ENCODE results near the gene TUBA1C.
A peak's percentile ranks its signal among the peaks of the same experiment; 100 is the strongest.

DNA sequence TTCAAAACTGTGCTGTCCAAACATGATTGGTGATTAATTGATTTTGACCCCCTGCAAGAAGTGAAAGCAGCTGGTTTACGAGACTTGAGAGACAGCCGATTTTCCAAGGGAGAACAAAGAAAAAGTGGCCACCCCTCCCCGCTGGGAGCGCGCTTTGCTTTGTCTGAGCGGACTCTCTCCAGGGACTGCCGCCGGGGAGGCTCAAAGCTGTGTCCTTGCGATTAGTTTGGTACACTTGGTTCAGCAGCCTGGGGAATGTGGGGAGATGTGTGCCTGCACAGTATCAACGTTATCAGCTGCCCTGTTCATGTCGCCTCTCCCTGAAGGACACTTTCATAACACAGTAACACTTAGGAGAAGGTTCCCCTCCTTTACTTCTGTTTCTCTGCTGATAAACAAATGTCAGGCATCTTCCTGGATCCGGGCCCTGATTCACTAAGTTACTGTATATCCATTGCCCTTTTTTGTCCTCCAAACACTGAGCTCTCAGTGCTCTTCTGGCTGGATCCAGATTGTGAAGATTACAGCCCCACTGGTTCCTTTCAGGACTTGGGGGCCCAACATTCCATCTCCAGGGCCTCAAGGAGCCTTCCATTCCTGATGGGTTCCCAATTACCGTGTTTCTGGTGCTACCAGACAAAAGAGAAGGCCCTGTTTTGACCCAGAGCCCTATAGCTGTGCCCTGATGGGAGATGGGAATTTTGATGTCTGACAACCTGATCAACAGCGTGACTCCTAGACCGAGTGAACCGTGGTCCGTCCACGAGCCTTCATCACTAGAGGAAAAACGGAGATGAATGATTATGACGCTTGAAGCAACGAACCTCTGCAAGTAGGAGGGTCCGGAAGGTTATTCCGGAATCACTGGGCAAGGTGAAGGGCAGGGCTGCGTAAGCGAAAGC lies 31.7 kb upstream of the TUBA1C start:
- TF ChIP-seq, protein P1, sequence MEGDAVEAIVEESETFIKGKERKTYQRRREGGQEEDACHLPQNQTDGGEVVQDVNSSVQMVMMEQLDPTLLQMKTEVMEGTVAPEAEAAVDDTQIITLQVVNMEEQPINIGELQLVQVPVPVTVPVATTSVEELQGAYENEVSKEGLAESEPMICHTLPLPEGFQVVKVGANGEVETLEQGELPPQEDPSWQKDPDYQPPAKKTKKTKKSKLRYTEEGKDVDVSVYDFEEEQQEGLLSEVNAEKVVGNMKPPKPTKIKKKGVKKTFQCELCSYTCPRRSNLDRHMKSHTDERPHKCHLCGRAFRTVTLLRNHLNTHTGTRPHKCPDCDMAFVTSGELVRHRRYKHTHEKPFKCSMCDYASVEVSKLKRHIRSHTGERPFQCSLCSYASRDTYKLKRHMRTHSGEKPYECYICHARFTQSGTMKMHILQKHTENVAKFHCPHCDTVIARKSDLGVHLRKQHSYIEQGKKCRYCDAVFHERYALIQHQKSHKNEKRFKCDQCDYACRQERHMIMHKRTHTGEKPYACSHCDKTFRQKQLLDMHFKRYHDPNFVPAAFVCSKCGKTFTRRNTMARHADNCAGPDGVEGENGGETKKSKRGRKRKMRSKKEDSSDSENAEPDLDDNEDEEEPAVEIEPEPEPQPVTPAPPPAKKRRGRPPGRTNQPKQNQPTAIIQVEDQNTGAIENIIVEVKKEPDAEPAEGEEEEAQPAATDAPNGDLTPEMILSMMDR (IDR thresholded peaks at IDR 0.05), result peak in 2 of 5 experiments; percentile 15 to 22
- TF ChIP-seq POLR2A (IDR thresholded peaks at IDR 0.05), result no peak
